Endodermal cell (in vitro differentiated cells): Measurements from ENCODE around the gene NOP53. TPM values are rescaled to one million over a fixed set of nuclear protein-coding genes. Genes with fewer than 3 reads are reported as not detected.

ENCODE experiments used
- DNase-seq: peaks from one replicate; pipeline ENCODE4 v3.0.0-alpha.2; 2017
- H3K27ac ChIP-seq: 2 replicates; pipeline ENCODE4 v1.5.1; 2013; ENCODE audit warnings: mild to moderate bottlenecking, low read depth, low read length, moderate library complexity
- H3K27me3 ChIP-seq: 2 replicates; pipeline ENCODE4 v1.6.1; 2013; ENCODE audit warnings: mild to moderate bottlenecking, low read length, moderate library complexity; ENCODE audit not compliant: insufficient read depth, control insufficient read depth, poor library complexity, severe bottlenecking
- H3K36me3 ChIP-seq: 2 replicates; pipeline ENCODE4 v1.7.0; 2013; ENCODE audit warnings: mild to moderate bottlenecking, low read length, moderate library complexity; ENCODE audit not compliant: control insufficient read depth, insufficient read depth
- H3K4me1 ChIP-seq: one replicate; pipeline ENCODE4 v1.7.0; 2013; ENCODE audit warnings: low read length; ENCODE audit not compliant: control insufficient read depth, insufficient read depth
- H3K4me3 ChIP-seq: 2 replicates; pipeline ENCODE4 v1.5.1; 2013; ENCODE audit warnings: mild to moderate bottlenecking, low read length, moderate library complexity
- H3K9ac ChIP-seq: 2 replicates; pipeline ENCODE4 v1.6.1; 2013; ENCODE audit warnings: mild to moderate bottlenecking, low read length, moderate library complexity; ENCODE audit not compliant: poor library complexity, severe bottlenecking; ENCODE audit errors: extremely low read depth
- H3K9me3 ChIP-seq: 2 replicates; pipeline ENCODE4 v1.6.1; 2013; ENCODE audit warnings: mild to moderate bottlenecking, low read length, moderate library complexity; ENCODE audit not compliant: control insufficient read depth
- H3K27ac Mint-ChIP-seq: 2 replicates; pipeline ENCODE4 v1.8.0; 2020; ENCODE audit warnings: mixed read lengths
- H3K27me3 Mint-ChIP-seq: 2 replicates; pipeline ENCODE4 v1.8.0; 2021; ENCODE audit warnings: mild to moderate bottlenecking, mixed read lengths; ENCODE audit not compliant: insufficient read depth
- H3K36me3 Mint-ChIP-seq: 2 replicates; pipeline ENCODE4 v1.8.0; 2020; ENCODE audit warnings: low read depth, mixed read lengths
- H3K4me1 Mint-ChIP-seq: 2 replicates; pipeline ENCODE4 v1.8.0; 2020; ENCODE audit warnings: mixed read lengths
- H3K4me3 Mint-ChIP-seq: 2 replicates; pipeline ENCODE4 v1.8.0; 2020; ENCODE audit warnings: mild to moderate bottlenecking, moderate library complexity, mixed read lengths
- H3K9me3 Mint-ChIP-seq: 2 replicates; pipeline ENCODE4 v1.8.0; 2020; ENCODE audit warnings: mild to moderate bottlenecking, mixed read lengths
- CTCF ChIP-seq: fragments of 200-600 bp; sonication (generic); conservative IDR thresholded peaks from 2 replicates; pipeline ENCODE4 v1.5.0; 2021; ENCODE audit warnings: antibody characterized with exemption, mild to moderate bottlenecking
- WGBS, 2 experiments: methylation state at CpG; one replicate each; pipeline versions ENCODE4 v1.1.5 to v1.1.7; 2013; ENCODE audit warnings: missing lambda C conversion rate in 2 of 2, mixed read lengths in 1 of 2; ENCODE audit not compliant: insufficient coverage in 1 of 2, insufficient read length in 1 of 2; 5-methylcytosine and 5-hydroxymethylcytosine counted together
- long read RNA-seq, 4 experiments: library from polyadenylated mRNA in 2 of 4; library from RNA in 1 of 4; library from capped mRNA in 1 of 4; stranded (forward) in 3 of 4; unstranded in 1 of 4; transcript quantifications; one replicate each; pipeline ENCODE4 v2.0.0, GENCODE V29; 2020 to 2021; ENCODE audit warnings: inconsistent platforms in 1 of 4
- polyA plus RNA-seq, 2 experiments: library from polyadenylated mRNA; stranded (reverse); fragments of 50-300 nt; gene quantifications; one replicate each; pipeline ENCODE4 v1.2.3, GENCODE V29; 2013
- total RNA-seq, 2 donors: library from RNA; stranded (reverse); fragmentation: NEBNext Ultra II Directional in 1 of 2; extraction: Animal tissue kit (Norgen Biotek cat#: 25700) in 1 of 2; gene quantifications; 2 replicates in 1 of 2; 3 replicates in 1 of 2; pipeline ENCODE4 v1.2.1, GENCODE V29; 2021

NOP53 gene
- total RNA-seq: 100 to 1,000 TPM; 190 to 258 TPM
- polyA plus RNA-seq (2013, experiment 1 of 2): 259 TPM
- polyA plus RNA-seq (2013, experiment 2 of 2): 234 TPM
- long read RNA-seq, experiment 1, transcript NOP53-201 (13 exons, 1,528 nt): major isoform, 39 of 86 reads
- long read RNA-seq, experiment 1, transcript NOP53-203 (6 exons, 876 nt): minor isoform, 11 of 86 reads
- long read RNA-seq, experiment 1, partial matches to known transcripts: 35 of 86 reads
- long read RNA-seq, experiment 1, other reads (novel, unspliced or antisense): 1 of 86 reads
- long read RNA-seq, experiment 2, transcript NOP53-201 (13 exons, 1,528 nt): major isoform, 150 of 166 reads
- long read RNA-seq, experiment 2, partial matches to known transcripts: 12 of 166 reads
- long read RNA-seq, experiment 2, other reads (novel, unspliced or antisense): 4 of 166 reads
- long read RNA-seq, experiment 3, transcript NOP53-201 (13 exons, 1,528 nt): major isoform, 80 of 97 reads
- long read RNA-seq, experiment 3, transcript NOP53-206 (2 exons, 265 nt): minor isoform, 11 of 97 reads
- long read RNA-seq, experiment 3, partial matches to known transcripts: 1 of 97 reads
- long read RNA-seq, experiment 3, other reads (novel, unspliced or antisense): 5 of 97 reads
- long read RNA-seq, experiment 4, partial matches to known transcripts: 2 of 2 reads
- long read RNA-seq, experiment 4, other reads (novel, unspliced or antisense): 0 of 2 reads

- Mint-ChIP-seq H3K27me3 (no peaks in the 10 kb centered on the region), H3K4me3 (peak within 1 kb of the TSS; percentile 97), H3K27ac (peak within 1 kb of the TSS; percentile 100), H3K4me1 (no peaks in the 10 kb centered on the region), H3K36me3 (peaks cover 23% of the 10 kb centered on the region), H3K9me3 (no peaks in the 10 kb centered on the region)
- Histone ChIP-seq H3K27me3 (no peaks in the 10 kb centered on the region), H3K36me3 (peaks cover 34% of the 10 kb centered on the region), H3K9ac (peak within 1 kb of the TSS; percentile 90), H3K4me1 (no peaks in the 10 kb centered on the region), H3K9me3 (no peaks in the 10 kb centered on the region), H3K27ac (peak within 1 kb of the TSS; percentile 85), H3K4me3 (peak within 1 kb of the TSS; percentile 80)
- TF ChIP-seq CTCF: no peak
- peak; percentile 99 for DNase-seq
- WGBS, 2 experiments: 3 to 4% methylated on average over 19 to 50 of the region's 53 CpGs
These were observed at the start of gene NOP53 for GRCh38 chr19:47745010-47745901. Gene NOP53 (plus strand): TSS chr19:47745546. CDS start chr19:47745560, 14 bp downstream.

GRCh38 chr19:47696635-47697034, 48.7 kb upstream of the NOP53 start:
- Mint-ChIP-seq H3K27ac (no peak overlapping the region), H3K4me3 (no peak overlapping the region), H3K9me3 (no peaks in the 10 kb centered on the region), H3K27me3 (no peaks in the 10 kb centered on the region), H3K36me3 (peaks cover 39% of the 10 kb centered on the region), H3K4me1 (peaks cover 2% of the 10 kb centered on the region)
- no peak for TF ChIP-seq CTCF
- Histone ChIP-seq H3K4me1 (no peaks in the 10 kb centered on the region), H3K36me3 (peaks cover 45% of the 10 kb centered on the region), H3K27me3 (no peaks in the 10 kb centered on the region), H3K9ac (no peak overlapping the region), H3K4me3 (no peak overlapping the region), H3K9me3 (no peaks in the 10 kb centered on the region), H3K27ac (no peak overlapping the region)
- no peak for DNase-seq
- WGBS, 2 experiments: 95 to 96% methylated on average over 3 to 7 of the region's 8 CpGs
